SIG-M5 (cell line): Measurements from ENCODE around the gene ADAMTS5.

Experiments
- DNase-seq: peaks from one replicate; lab custom pipeline; 2025; lab: John Stamatoyannopoulos, UW

The ADAMTS5 gene

DNA sequence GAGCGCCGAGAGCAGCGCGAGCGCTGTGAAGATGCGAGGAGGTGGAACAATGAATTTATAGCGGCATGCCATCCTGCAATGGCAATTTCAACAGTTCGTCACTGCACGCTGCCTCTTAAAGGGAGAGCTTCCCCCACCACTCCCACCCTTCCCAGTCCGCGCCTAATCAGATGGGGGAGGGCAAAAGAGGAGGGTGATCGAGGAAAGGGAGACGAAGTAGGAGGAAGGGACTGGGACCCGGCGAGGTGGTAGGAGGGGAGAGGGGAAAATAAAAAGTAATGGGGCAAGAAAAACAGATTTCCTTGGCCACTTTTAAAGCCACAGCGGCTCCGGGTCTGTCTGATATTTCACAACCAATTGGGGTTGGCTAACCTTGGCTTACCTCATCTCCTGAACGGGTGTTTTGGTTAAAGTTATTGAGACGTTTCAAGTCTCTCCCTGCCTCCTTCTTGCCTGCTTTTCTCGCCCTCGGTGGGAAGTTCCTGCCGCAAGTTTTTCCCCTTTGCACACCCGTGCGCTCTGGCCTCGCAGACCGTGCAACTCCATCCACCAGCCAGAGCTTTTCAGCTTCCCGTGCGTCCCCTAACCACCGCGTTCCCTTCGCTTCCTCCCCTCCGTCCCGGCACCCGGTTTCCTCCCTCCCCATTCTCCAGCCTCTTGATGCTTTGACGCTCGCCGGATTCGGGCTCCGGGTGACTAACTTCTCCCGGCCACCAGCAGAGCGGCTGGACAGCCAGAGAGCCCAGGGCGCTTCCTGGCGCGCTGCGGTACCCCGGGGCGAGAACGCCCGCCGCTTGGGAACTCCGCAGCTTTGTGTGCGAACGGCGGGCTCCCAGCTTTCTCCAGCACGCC, at the start of gene ADAMTS5:
TSS of gene ADAMTS5 (minus strand) at position 27 of the 852 bp plus-strand sequence. CDS start 697 bp downstream, outside the sequence.
- DNase-seq = peak; percentile 44

GRCh38 chr21:27001526-27001925, 34.6 kb upstream of the ADAMTS5 start:
- no peak for DNase-seq

DNA sequence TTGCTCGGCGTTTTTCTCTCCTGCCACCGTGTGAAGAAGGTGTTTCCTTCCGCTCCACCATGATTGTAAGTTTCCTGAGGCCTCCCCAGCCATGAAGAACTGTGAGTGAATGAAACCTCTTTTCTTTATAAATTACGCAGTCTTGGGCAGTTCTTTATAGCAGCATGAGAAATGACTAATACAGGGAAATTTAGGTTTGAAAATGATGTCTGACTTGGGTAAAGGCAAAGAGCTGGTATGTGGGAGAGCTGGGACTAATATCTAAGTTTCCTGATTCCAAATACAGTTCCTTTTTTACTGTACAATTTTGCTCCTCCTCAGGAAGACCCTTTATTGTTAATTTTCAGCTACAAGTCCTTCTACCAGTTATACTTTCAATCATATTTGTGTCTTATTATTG, 16.7 kb upstream of the ADAMTS5 start:
- no peak for DNase-seq

GRCh38 chr21:26982767-26983166, 15.9 kb upstream of the ADAMTS5 start:
- DNase-seq = no peak

GRCh38 chr21:26977746-26978145, 10.9 kb upstream of the ADAMTS5 start:
- DNase-seq = no peak

DNA sequence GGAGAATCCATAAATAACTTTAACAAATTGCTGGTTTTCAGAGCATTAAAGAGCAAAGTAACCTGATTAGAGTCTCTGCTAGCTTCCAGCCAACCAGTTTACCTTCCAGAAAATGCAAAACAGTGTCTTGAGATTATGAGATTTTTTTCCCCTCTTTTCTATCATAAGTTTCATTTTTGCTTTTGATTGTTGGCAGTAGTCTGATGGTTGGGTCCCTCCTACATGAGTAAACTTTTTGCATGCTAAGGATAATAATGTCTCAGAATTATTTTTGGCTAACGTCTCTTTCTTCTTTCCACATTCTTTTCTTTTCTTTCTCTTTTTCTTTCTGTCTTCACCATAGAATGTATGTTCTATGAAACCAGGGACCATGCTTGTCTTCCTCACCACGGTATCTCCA, 6.3 kb upstream of the ADAMTS5 start:
- DNase-seq = no peak

DNA sequence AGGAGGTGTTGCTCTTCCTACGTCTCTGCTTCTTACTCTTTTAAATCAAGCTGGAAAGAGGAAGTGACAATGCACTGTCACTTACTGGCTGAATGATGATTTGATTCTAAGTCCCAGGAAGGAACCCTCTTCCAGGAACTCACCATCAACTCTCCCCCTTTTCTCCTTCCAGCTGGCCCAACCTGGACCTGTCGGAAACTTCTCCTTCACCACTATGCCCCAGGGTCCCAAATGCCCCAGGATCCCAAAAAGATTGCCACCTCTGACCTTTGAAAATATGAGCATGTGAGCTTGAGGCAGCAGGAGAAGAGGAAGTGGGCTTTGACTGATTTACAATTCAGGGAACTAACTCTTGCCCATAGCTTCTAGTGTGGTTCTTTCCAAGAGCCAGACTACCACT, 5.3 kb upstream of the ADAMTS5 start:
- DNase-seq = peak; percentile 42

DNA sequence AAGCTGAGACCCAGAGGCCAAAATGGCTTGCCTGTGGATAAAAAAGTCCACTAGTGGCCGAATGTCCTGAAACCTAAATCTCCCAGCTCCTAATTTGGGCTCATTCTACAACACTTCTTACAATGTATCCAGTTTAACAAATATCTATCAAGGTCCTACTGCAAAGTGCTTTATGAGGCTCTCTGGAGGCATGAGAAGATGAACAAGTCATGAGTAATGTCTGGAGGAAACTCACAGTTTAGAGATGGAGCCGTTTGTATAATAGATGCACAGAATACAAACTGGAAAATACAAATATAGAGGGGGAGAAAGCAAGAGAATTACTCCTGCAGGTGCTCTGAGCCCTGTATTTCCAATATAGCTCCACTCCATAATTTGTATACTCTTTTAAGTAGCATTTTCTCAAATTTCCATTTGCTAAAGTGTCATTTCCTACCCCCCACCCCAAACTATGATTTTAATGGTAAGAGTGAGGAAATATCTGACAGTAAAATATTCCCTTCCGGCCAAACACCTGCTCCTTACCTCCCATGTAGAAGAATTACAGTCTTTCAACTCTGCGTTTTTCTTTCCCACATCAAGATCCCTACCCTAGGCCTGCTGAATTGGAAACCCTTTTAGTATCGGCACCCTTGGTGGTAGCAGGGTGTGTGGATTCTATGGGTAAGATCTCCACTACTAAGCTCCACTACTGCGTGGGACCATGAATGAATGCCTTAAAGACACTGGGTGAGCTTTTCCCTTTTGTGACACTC, 3.3 kb upstream of the ADAMTS5 start:
- DNase-seq = no peak

GRCh38 chr21:26966649-26967061, 233 bp downstream of the ADAMTS5 start:
- no peak for DNase-seq

GRCh38 chr21:26965907-26966581, 844 bp downstream of the ADAMTS5 start:
- DNase-seq = no peak

DNA sequence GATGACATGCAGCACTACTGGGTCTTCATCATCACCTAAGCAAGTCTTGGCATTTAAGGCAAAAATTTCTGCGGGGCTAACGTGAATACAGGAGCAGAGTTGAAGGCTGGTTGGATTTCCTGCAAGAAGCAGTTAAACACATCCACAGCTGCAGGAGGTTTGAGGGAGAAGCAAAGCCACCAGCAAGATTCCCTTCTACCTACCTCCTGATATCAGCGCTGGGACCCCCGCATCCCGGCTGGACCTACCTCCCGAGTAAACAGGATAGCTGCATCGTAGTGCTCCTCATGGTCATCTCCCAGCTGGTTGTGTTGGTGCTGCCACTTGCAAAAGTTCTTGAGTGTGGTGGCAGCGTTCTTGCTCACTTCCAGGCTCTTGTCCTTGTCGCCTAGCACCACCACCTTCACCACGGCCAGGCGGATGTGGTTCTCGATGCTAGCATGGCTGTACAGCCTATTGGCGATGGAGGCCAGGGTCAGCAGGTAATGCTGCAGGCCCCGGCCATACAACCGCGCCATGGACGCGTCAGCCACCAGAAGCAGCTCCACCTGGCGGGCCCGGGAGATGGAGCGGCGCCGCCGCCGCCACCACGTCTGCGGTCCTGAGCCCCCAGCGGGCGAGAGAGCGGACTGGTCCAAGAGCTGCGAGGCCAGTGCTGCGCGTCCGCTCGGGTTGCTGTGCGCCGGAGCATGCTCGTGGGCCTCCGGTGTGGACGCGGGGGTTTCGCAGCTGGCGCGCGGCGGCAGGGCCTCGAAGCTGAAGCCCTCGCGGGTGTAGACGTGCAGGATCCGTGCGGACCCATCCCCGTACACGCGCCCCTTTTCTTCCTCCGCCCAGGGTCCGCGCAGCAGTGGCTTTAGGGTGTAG, 1.6 kb downstream of the ADAMTS5 start:
- DNase-seq = no peak

- no peak for DNase-seq
Observed at GRCh38 chr21:26964170-26964778, 2.6 kb downstream of the ADAMTS5 start.

DNA sequence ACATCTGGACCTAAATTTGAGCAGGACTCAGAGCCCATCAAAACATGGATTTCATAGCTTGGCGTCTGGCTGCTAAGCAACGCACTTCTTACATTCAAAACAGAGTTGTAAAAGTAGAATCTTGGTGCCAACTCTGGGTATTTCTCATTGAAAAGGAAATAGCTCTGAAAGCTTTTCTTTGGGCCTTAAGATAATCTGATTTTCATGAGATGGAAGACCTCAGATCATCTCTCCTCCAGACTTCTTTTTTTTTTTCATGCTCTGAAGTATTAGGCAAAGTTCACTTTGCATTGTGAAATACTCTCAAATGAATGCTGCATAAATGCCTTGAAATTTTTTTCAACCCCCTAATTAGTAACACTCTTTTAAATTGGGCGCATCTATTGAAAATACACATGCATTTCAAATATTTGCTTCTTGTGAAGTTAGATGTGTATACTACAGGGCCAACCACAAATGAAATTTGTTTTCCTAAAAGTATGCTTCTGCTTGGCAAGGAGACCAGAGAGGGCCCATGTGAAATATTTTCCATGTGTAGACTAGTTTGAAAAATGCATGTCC, 4.2 kb downstream of the ADAMTS5 start:
- DNase-seq = no peak

DNA sequence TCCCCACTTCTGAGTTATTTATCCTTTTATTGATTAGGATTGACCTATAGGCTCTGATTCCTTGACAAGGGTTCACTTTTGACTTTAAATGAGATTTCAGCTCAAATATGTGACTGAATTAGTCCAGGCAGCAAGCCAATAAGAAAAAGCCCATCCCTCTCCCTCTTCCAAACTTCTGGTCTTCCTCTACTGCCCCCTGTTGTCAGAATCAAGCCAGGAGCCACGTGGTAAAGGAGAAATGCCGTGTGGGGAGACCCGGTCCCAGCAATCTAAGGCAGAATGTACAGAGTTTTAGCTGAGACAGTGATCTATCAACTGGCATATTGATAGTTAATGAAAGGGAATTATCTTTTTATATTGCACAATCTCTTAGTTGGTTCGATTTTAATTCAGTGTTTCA, 5.2 kb downstream of the ADAMTS5 start:
- DNase-seq = no peak

GRCh38 chr21:26958788-26959187, 8.1 kb downstream of the ADAMTS5 start:
- no peak for DNase-seq

DNA sequence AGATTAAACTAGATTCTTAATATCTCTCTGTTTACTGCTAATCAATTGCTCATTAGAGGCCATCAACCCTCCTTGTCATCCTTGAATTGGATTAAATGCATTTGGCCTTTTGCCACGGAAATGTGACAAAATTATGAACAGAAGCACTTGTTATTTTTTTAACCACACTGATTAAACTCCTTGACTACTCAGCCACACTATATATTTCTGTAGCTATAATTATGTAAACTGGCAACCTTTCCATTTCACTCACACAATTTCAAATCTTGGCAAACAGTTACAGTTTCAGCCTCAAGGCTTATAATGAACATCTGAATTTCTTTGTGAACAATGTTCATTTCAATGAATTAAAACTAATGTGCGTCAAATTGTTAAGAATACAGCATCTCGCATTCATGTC, 10.1 kb downstream of the ADAMTS5 start:
- DNase-seq = no peak

DNA sequence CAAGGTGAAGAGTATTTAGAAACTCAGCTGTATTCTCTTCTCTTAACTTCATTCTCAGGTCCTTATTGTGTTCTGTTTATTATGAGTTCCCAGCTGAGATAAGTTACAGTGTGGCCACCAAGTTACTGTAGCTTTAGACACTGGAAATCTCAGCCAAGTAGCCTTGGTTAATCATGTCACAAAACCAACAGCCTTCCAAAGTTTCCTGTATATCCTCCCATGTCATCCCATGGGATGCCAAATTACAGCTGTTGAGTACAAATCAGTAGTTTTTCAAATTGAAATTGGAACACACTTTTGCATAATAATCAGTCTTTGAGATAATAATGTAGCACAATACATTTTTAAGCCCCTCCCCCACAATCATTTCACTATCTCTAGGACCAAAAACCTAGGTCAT, 10.7 kb downstream of the ADAMTS5 start:
- DNase-seq = no peak

DNA sequence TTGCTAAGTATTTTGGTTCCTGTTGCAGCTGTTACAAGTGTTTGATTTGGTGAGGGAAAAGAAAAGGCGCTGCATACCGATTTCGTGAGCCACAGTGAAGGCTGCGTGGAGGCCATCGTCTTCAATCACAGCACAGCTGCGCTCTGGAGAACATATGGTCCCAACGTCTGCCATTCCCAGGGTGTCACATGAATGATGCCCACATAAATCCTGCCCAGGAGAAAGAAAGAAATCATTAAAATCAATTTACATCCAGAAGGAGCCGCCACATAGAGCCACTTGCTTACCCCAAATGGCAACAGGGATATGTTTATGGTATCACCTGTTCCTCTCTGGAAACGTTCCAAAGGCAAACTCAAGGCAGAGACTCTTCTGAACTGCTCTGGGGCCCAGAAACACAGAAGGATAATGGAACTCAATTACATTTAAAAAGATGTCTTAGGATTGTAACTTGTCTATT, 12.2 kb downstream of the ADAMTS5 start:
- no peak for DNase-seq

GRCh38 chr21:26952374-26953066, 14.4 kb downstream of the ADAMTS5 start:
- no peak for DNase-seq

DNA sequence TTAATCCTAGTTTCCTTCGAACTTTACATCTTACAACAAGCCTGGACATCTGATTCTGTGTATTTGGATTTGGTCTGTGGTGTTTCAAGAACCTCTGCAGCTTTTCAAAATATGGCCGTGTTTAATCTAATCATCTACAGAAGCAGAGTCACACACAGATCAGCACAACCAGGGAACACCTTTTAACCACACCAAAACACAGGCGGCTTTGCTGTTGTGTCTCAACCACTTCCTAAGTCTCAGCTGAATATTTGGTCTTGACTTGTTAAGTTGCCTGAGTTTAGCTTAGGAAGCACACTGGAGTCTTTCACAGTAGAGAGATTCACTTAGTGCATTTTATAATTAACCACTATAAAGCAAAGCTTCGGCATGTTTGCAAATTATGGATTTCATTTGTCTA, 17.1 kb downstream of the ADAMTS5 start:
- no peak for DNase-seq
